OCI-LY7 (cell line): ENCODE measurements around the gene RPSA. TPM values are rescaled to one million over a fixed set of nuclear protein-coding genes. Genes with fewer than 3 reads are reported as not detected.

Source experiments
- BruUV-seq: library from RNA; stranded (reverse); fragments of 400-500 nt; replicated peaks from 2 replicates; lab custom pipeline; 2021; lab: Mats Ljungman, UMichigan
- CTCF ChIA-PET: fragments of 300-600 bp; sonication (Branson Sonifier 250); formaldehyde crosslinking; loops from one replicate; lab custom pipeline; 2022; ENCODE audit warnings: antibody characterized with exemption; ENCODE audit not compliant: unreplicated experiment; lab: Charles Lee
- POLR2A ChIA-PET: fragments of 300-600 bp; sonication (Branson Sonifier 250); formaldehyde crosslinking; loops from one replicate; lab custom pipeline; 2022; ENCODE audit warnings: antibody characterized with exemption; lab: Charles Lee
- DNase-seq: peaks from one replicate; pipeline ENCODE4 v3.0.0-alpha.2; 2015; ENCODE audit warnings: low spot score
- H2AFZ ChIP-seq: fragments of 200-600 bp; sonication (generic), shearing (Covaris generic); 2 replicates; pipeline ENCODE4 v1.6.1; 2014; ENCODE audit warnings: mild to moderate bottlenecking, antibody characterized with exemption, low read length, moderate library complexity
- H3K27ac ChIP-seq: fragments of 200-600 bp; sonication (generic); 2 replicates; pipeline ENCODE4 v1.5.1; 2014; ENCODE audit warnings: mixed run types, low read depth, mild to moderate bottlenecking, moderate library complexity, low read length, inconsistent platforms; ENCODE audit not compliant: poor library complexity, severe bottlenecking
- H3K36me3 ChIP-seq: fragments of 200-600 bp; sonication (generic); 2 replicates; pipeline ENCODE4 v1.6.1; 2014; ENCODE audit warnings: mild to moderate bottlenecking, antibody characterized with exemption, low read length, moderate library complexity, mixed read lengths; ENCODE audit not compliant: insufficient read depth
- H3K4me1 ChIP-seq: fragments of 200-600 bp; sonication (generic); 2 replicates; pipeline ENCODE4 v1.5.1; 2014; ENCODE audit warnings: mild to moderate bottlenecking, low read length; ENCODE audit not compliant: insufficient read depth, poor library complexity, severe bottlenecking
- H3K4me2 ChIP-seq: fragments of 200-600 bp; sonication (generic); 2 replicates; pipeline ENCODE4 v1.6.1; 2014; ENCODE audit warnings: mild to moderate bottlenecking, low read length
- H3K4me3 ChIP-seq: fragments of 200-600 bp; sonication (generic); 2 replicates; pipeline ENCODE4 v1.5.1; 2014; ENCODE audit warnings: mild to moderate bottlenecking, low read depth, low read length; ENCODE audit not compliant: poor library complexity, severe bottlenecking
- H3K79me2 ChIP-seq: fragments of 200-600 bp; sonication (generic); 2 replicates; pipeline ENCODE4 v1.6.1; 2016; ENCODE audit warnings: low read depth, mild to moderate bottlenecking, low read length, moderate library complexity, mixed read lengths; ENCODE audit not compliant: insufficient read depth
- H3K9me2 ChIP-seq: fragments of 200-600 bp; sonication (generic); 2 replicates; pipeline ENCODE4 v1.6.1; 2016; ENCODE audit warnings: mild to moderate bottlenecking, low read length, mixed read lengths; ENCODE audit not compliant: insufficient read depth
- H3K9me3 ChIP-seq: fragments of 200-600 bp; sonication (generic); 2 replicates; pipeline ENCODE4 v1.6.1; 2014; ENCODE audit warnings: mild to moderate bottlenecking, mixed run types, low read length, mixed read lengths
- H4K20me1 ChIP-seq: fragments of 200-600 bp; sonication (generic); 2 replicates; pipeline ENCODE4 v1.6.1; 2014; ENCODE audit warnings: mild to moderate bottlenecking, antibody characterized with exemption, low read length, moderate library complexity, mixed read lengths; ENCODE audit not compliant: insufficient read depth
- EZH2phosphoT487 ChIP-seq: fragments of 200-600 bp; sonication (generic); IDR thresholded peaks from 2 replicates; pipeline ENCODE4 v1.6.1; 2018; ENCODE audit warnings: low read depth, borderline replicate concordance, mild to moderate bottlenecking, mixed run types, antibody characterized with exemption, low read length, moderate library complexity, mixed read lengths
- intact Hi-C: fragments of 100-400 bp; cut with micrococcal nuclease; formaldehyde crosslinking; loops from one replicate; pipeline ENCODE4 v1.10.0; 2022; ENCODE audit not compliant: unreplicated experiment
- total RNA-seq, 2 experiments: library from RNA; depleted of rRNA in 1 of 2; stranded (reverse); fragments of >200 nt in 1 of 2; shearing (Covaris generic) in 1 of 2; gene quantifications; 2 replicates each; pipeline ENCODE4 v1.2.3, GENCODE V29; 2014 to 2022
- TF ChIP-seq, protein P1 (sequence below): fragments of 200-600 bp; sonication (generic); conservative IDR thresholded peaks from 2 replicates; pipeline ENCODE4 v1.5.1; 2014; ENCODE audit warnings: mild to moderate bottlenecking, antibody characterized with exemption, low read length, moderate library complexity, mixed read lengths

Gene RPSA
- total RNA-seq, 2 experiments from 2014 or later = 1,952 to 2,813 TPM

DNA sequence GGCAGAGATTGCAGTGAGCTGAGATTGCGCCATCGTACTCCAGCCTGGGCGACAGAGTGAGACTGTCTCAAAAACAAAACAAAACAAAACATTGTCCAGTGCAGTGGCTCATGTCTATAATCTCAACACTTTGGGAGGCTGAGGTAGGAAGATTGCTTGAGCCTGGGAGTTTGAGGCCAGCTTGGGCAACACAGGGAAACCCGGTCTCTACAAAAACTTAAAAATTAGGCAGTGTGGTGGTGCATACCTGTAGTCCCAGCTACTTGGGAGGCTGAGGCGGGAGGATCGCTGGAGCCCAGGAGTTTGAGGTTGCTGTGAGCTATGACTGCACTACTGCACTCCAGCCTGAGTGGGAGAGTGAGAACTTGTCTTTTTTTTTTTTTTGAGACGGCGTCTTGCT is 33.8 kb downstream of the RPSA start:
- CTCF ChIA-PET = no interaction called here
- intact Hi-C loops = no loop called here
- Histone ChIP-seq H3K36me3 (no peaks in the 10 kb centered on the region), H2AFZ (no peak overlapping the region), H3K9me3 (no peaks in the 10 kb centered on the region), H3K4me1 (no peaks in the 10 kb centered on the region), H4K20me1 (no peaks in the 10 kb centered on the region), H3K4me3 (no peak overlapping the region), H3K27ac (no peak overlapping the region), H3K9me2 (no peaks in the 10 kb centered on the region), H3K79me2 (no peaks in the 10 kb centered on the region), H3K4me2 (no peak overlapping the region)
- TF ChIP-seq, protein P1, sequence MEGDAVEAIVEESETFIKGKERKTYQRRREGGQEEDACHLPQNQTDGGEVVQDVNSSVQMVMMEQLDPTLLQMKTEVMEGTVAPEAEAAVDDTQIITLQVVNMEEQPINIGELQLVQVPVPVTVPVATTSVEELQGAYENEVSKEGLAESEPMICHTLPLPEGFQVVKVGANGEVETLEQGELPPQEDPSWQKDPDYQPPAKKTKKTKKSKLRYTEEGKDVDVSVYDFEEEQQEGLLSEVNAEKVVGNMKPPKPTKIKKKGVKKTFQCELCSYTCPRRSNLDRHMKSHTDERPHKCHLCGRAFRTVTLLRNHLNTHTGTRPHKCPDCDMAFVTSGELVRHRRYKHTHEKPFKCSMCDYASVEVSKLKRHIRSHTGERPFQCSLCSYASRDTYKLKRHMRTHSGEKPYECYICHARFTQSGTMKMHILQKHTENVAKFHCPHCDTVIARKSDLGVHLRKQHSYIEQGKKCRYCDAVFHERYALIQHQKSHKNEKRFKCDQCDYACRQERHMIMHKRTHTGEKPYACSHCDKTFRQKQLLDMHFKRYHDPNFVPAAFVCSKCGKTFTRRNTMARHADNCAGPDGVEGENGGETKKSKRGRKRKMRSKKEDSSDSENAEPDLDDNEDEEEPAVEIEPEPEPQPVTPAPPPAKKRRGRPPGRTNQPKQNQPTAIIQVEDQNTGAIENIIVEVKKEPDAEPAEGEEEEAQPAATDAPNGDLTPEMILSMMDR = no peak
- TF ChIP-seq EZH2phosphoT487 = no peak
- no TSS peak for BruUV-seq
- DNase-seq = no peak
- POLR2A ChIA-PET = interaction anchor here (0.7 kb wide), 1 partner anchor 1656 kb away, joined by 3 read pairs; no protein-coding TSS in a partner anchor

DNA sequence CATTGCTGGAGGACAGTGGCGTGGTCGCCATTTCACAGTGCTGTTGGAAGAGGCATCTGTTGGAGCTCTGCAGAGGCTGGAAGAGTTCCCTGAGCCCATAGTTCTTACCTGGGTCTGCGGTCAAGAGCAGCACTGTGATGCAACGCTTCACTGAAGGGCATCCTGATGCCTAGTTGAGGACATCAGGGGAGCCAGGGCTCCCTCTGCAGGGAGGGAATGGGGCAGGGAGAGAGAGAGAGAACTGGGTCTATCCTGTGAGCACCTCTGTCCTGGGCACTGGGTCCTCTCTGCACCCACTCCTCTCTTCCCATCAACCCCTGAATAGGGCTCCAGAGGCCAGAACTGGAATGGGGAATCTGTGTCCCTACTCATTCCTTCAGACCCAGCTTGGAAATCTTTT is 37.0 kb downstream of the RPSA start:
- BruUV-seq = no TSS peak
- POLR2A ChIA-PET = no interaction called here
- H3K36me3 ChIP-seq = no peaks in the 10 kb centered on the region
- DNase-seq = no peak
- no peaks in the 10 kb centered on the region for H3K9me2 ChIP-seq
- CTCF ChIA-PET = no interaction called here
- no peak overlapping the region for H2AFZ ChIP-seq
- no peak overlapping the region for H3K4me2 ChIP-seq
- no peaks in the 10 kb centered on the region for H3K79me2 ChIP-seq
- intact Hi-C loops = no loop called here
- H4K20me1 ChIP-seq = no peaks in the 10 kb centered on the region
- H3K4me1 ChIP-seq = no peaks in the 10 kb centered on the region
- H3K9me3 ChIP-seq = no peaks in the 10 kb centered on the region
- H3K4me3 ChIP-seq = no peak overlapping the region
- H3K27ac ChIP-seq = no peak overlapping the region
- TF ChIP-seq, protein P1 = no peak
- no peak for TF ChIP-seq EZH2phosphoT487

DNA sequence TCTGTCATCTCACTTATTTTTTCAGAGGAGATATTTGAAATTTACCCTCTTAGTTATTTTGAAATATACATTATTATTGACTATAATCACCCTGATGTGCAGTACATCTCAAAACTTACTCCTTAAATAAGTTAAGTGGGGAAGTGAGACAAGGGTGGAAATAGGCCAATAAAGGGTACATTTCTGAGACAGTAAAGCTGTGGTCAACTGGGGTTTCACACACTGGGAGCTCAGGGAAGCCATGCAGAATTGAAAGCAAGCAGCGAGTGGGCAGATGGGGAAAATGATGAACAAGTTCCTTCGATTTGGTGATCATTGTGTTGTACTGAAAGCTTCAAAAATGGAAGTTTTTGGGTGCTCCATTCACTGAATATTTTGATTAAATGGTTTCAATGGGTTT is 39.4 kb downstream of the RPSA start:
- CTCF ChIA-PET = no interaction called here

More for the DNA sequence above, 39.4 kb downstream of the RPSA start:
- H3K9me2 ChIP-seq = no peaks in the 10 kb centered on the region
- no peak overlapping the region for H3K4me3 ChIP-seq
- POLR2A ChIA-PET = interaction anchor here (0.6 to 0.7 kb wide), 2 partner anchors 67 to 1909 kb away, joined by 3 to 6 read pairs; no protein-coding TSS in a partner anchor
- H3K4me2 ChIP-seq = no peak overlapping the region
- no peak overlapping the region for H2AFZ ChIP-seq
- no peaks in the 10 kb centered on the region for H4K20me1 ChIP-seq
- H3K27ac ChIP-seq = no peak overlapping the region
- intact Hi-C loops = no loop called here
- no peak for DNase-seq
- H3K4me1 ChIP-seq = no peaks in the 10 kb centered on the region
- H3K79me2 ChIP-seq = no peaks in the 10 kb centered on the region
- no peaks in the 10 kb centered on the region for H3K9me3 ChIP-seq
- BruUV-seq = no TSS peak
- no peaks in the 10 kb centered on the region for H3K36me3 ChIP-seq
- TF ChIP-seq, protein P1 = no peak
- no peak for TF ChIP-seq EZH2phosphoT487
